Measurements from ENCODE around the gene LMTK2.

- TF ChIP-seq CTCF (IDR thresholded peaks at IDR 0.05 in 8 of 11, conservative IDR thresholded peaks at IDR 0.05 in 3 of 11) (no peak), POLR2A (IDR thresholded peaks at IDR 0.05) (no peak), POLR2AphosphoS5 (IDR thresholded peaks at IDR 0.05) (no peak)
These were observed 60.0 kb downstream of the LMTK2 start for GRCh38 chr7:98166668-98166970.
